K562 (cell line): ENCODE measurements around the gene SLC9A1. TPM values are rescaled to one million over a fixed set of nuclear protein-coding genes. Genes with fewer than 3 reads are reported as not detected.
A peak's percentile ranks its signal among the peaks of the same experiment; 100 is the strongest.

ENCODE experiments used
- CEBPG ChIP-seq, 3 experiments: fragments of 200-800 bp in 1 of 3; sonication (Bioruptor generic) in 1 of 3; sonication (generic) in 1 of 3; formaldehyde crosslinking in 1 of 3; IDR thresholded peaks in 2 of 3; conservative IDR thresholded peaks in 1 of 3; 2 replicates each; pipeline versions ENCODE4 v1.6.1 to v1.8.0; 2016 to 2022; ENCODE audit warnings: missing compliant biosample characterization in 2 of 3, missing genetic modification characterization in 2 of 3, mild to moderate bottlenecking in 1 of 3, missing genetic modification reagents in 1 of 3
- CHCHD3 ChIP-seq: fragments of 250-450 bp; sonication (Bioruptor Pico); IDR thresholded peaks from 2 replicates; pipeline ENCODE4 v2.1.2; 2022; ENCODE audit warnings: mild to moderate bottlenecking
- JUND ChIP-seq, 2 experiments: IDR thresholded peaks; 2 replicates in 1 of 2; 3 replicates in 1 of 2; pipeline ENCODE4 v1.6.1; 2011; ENCODE audit warnings: borderline replicate concordance in 2 of 2, low read depth in 2 of 2, low read length in 2 of 2, improper control_type of control experiment in 1 of 2, missing biosample characterization in 1 of 2, missing genetic modification characterization in 1 of 2, missing genetic modification reagents in 1 of 2
- MYC ChIP-seq, 2 experiments: fragments of 250-450 bp in 1 of 2; sonication (Bioruptor Pico) in 1 of 2; IDR thresholded peaks; 2 replicates each; pipeline versions ENCODE4 v1.5.1 to v1.6.1; 2012 to 2021; ENCODE audit warnings: low read depth in 2 of 2, borderline replicate concordance in 1 of 2, improper control_type of control experiment in 1 of 2, low read length in 1 of 2, mild to moderate bottlenecking in 1 of 2, moderate library complexity in 1 of 2
- RAD51 ChIP-seq: fragments of 450-650 bp; IDR thresholded peaks from 2 replicates; pipeline ENCODE4 v1.7.1; 2016; ENCODE audit warnings: low read depth, mild to moderate bottlenecking, borderline replicate concordance
- RCOR1 ChIP-seq, 2 experiments: IDR thresholded peaks; 2 replicates each; pipeline ENCODE4 v1.6.1; 2012; ENCODE audit warnings: low read depth in 2 of 2, low read length in 2 of 2, borderline replicate concordance in 1 of 2, improper control_type of control experiment in 1 of 2
- RUNX1 ChIP-seq: sonication (generic); IDR thresholded peaks from 2 replicates; pipeline ENCODE4 v1.6.1; 2016; ENCODE audit warnings: antibody characterized with exemption, low read depth
- ZNF384 ChIP-seq: IDR thresholded peaks from 2 replicates; pipeline ENCODE4 v1.6.1; 2012; ENCODE audit warnings: low read depth, low read length, improper control_type of control experiment
- ZNF408 ChIP-seq: fragments of 250-450 bp; sonication (Bioruptor Pico); IDR thresholded peaks from 2 replicates; pipeline ENCODE4 v1.4.0; 2020; ENCODE audit warnings: low read depth, mild to moderate bottlenecking, moderate library complexity
- polyA plus RNA-seq, 8 experiments: library from polyadenylated mRNA; depleted of rRNA in 4 of 8; stranded (reverse) in 5 of 8; unstranded in 3 of 8; fragments of >200 nt; fragmentation: Nextera tagmentation in 2 of 8; fragmentation: Illumina TruSeq in 1 of 8; extraction: Ambion mirVana in 2 of 8; extraction: Trizol in 1 of 8; gene quantifications; 2 replicates each; pipeline versions ENCODE4 v1.2.1 to v1.2.3, GENCODE V29; 2011 to 2014; ENCODE audit warnings: inconsistent platforms in 1 of 8, missing spikeins in 1 of 8
- total RNA-seq, 7 experiments: library from RNA; depleted of rRNA in 6 of 7; stranded (reverse); fragments of >200 nt in 6 of 7; fragmentation: Illumina TruSeq in 2 of 7; extraction: Trizol in 2 of 7; gene quantifications; 2 replicates each; pipeline versions ENCODE4 v1.2.1 to v1.2.3, GENCODE V29; 2011 to 2021; ENCODE audit warnings: low replicate concordance in 1 of 7
- TF ChIP-seq, protein P1 (sequence below): sonication (generic); formaldehyde crosslinking; IDR thresholded peaks from 2 replicates; pipeline ENCODE4 v1.8.0; 2022; ENCODE audit warnings: mild to moderate bottlenecking, missing genetic modification reagents
- TF ChIP-seq, protein P2 (sequence below), 2 experiments: fragments of 450-650 bp; formaldehyde crosslinking in 1 of 2; IDR thresholded peaks; 2 replicates each; pipeline versions ENCODE4 v1.4.0 to v1.6.1; 2014 to 2020; ENCODE audit warnings: mild to moderate bottlenecking in 2 of 2, borderline replicate concordance in 1 of 2, low read depth in 1 of 2

Gene SLC9A1
- total and polyA plus RNA-seq, 9 of the 15 experiments (the other 6 are each of a cell fraction or from before 2014, with no cell fraction given), result 0.59 to 14.4 (median 2.0) TPM

DNA sequence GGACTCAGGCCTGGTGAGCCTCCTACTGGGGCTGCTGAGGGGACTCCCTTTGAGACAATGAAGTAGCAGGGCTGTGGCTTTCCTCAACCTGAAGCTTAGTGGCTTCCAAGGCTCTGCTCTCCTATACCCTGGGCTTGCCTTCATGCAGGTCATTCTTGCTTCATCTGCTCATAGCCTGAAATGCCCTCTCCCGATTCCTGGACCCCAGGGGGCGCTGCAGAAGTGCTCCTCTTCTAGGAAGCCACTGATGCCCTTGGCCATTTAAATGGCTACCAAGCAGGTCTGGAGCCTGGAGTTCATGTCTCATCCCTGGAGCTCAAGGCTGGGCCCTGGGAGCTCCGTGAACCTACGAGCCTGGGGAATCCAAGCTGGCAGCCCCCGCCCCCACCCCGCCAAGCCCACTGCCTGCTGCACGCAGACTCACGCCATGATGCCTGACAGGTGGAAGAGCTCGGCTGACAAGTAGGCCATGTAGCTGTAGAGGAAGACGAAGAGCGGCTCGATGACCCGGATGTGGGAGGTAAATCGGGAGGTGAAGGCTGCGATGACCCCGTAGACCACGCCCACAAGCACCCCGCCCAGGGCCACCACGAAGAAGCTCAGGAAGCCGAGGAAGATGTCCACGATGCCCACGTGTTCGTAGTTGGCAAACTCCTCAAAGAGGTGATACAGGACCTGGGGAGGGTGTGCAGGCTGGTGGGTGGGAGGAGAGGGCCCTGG is 45.7 kb downstream of the SLC9A1 start (continued):
- TF ChIP-seq MYC (IDR thresholded peaks at IDR 0.05; ENCODE audit: low read depth, low read length) (peak; percentile 33; the same call in 1 of the 2 replicates), MYC (CRISPR knock-in tag; IDR thresholded peaks at IDR 0.05; ENCODE audit: borderline replicate concordance, low read depth) (no peak), RUNX1 (no peak), ZNF384 (0 out of 2 replicates have a peak, but pooled peaks have one; percentile 14), CEBPG (CRISPR knock-in tag; IDR thresholded peaks at IDR 0.05) (peak; percentile 94), CEBPG (tag; conservative IDR thresholded peaks at IDR 0.05 in 1 of 2, IDR thresholded peaks at IDR 0.05 in 1 of 2) (peak; percentile 46 to 70), CHCHD3 (CRISPR knock-in tag) (no peak), RCOR1 (IDR thresholded peaks at IDR 0.05; ENCODE audit: borderline replicate concordance in 1 of 2, low read depth in 2 of 2, low read length in 2 of 2) (peak in 1 of 2 experiments; percentile 61; a peak in 2 of 4 replicates), JUND (IDR thresholded peaks at IDR 0.05; ENCODE audit: borderline replicate concordance, low read depth, low read length) (peak; percentile 34; the same call in 1 of the 2 replicates), JUND (tag; IDR thresholded peaks at IDR 0.05; ENCODE audit: borderline replicate concordance, low read depth, low read length) (no peak; the same call in 2 of the 3 replicates), RAD51 (no peak), ZNF408 (CRISPR knock-in tag) (no peak)
- TF ChIP-seq, protein P1, sequence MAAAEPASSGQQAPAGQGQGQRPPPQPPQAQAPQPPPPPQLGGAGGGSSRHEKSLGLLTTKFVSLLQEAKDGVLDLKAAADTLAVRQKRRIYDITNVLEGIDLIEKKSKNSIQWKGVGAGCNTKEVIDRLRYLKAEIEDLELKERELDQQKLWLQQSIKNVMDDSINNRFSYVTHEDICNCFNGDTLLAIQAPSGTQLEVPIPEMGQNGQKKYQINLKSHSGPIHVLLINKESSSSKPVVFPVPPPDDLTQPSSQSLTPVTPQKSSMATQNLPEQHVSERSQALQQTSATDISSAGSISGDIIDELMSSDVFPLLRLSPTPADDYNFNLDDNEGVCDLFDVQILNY (CRISPR knock-in tag), result 0 out of 2 replicates have a peak, but pooled peaks have one; percentile 46
- TF ChIP-seq, protein P2, sequence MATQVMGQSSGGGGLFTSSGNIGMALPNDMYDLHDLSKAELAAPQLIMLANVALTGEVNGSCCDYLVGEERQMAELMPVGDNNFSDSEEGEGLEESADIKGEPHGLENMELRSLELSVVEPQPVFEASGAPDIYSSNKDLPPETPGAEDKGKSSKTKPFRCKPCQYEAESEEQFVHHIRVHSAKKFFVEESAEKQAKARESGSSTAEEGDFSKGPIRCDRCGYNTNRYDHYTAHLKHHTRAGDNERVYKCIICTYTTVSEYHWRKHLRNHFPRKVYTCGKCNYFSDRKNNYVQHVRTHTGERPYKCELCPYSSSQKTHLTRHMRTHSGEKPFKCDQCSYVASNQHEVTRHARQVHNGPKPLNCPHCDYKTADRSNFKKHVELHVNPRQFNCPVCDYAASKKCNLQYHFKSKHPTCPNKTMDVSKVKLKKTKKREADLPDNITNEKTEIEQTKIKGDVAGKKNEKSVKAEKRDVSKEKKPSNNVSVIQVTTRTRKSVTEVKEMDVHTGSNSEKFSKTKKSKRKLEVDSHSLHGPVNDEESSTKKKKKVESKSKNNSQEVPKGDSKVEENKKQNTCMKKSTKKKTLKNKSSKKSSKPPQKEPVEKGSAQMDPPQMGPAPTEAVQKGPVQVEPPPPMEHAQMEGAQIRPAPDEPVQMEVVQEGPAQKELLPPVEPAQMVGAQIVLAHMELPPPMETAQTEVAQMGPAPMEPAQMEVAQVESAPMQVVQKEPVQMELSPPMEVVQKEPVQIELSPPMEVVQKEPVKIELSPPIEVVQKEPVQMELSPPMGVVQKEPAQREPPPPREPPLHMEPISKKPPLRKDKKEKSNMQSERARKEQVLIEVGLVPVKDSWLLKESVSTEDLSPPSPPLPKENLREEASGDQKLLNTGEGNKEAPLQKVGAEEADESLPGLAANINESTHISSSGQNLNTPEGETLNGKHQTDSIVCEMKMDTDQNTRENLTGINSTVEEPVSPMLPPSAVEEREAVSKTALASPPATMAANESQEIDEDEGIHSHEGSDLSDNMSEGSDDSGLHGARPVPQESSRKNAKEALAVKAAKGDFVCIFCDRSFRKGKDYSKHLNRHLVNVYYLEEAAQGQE (IDR thresholded peaks at IDR 0.05; ENCODE audit: borderline replicate concordance), result peak; percentile 74
- TF ChIP-seq, protein P2 (CRISPR knock-in tag; IDR thresholded peaks at IDR 0.05; ENCODE audit: low read depth), result no peak
